Measurements from ENCODE around the gene FAM234A. TPM values are rescaled to one million over a fixed set of nuclear protein-coding genes. Genes with fewer than 3 reads are reported as not detected.
"Not testable (repeated sequence)": the region's sequence is repeated elsewhere in the genome, so short reads cannot be mapped to it uniquely, and the experiment has no call there.

FAM234A gene
- 37.1 TPM for total RNA-seq

GRCh38 chr16:234468-235305, at the start of gene FAM234A:
Gene FAM234A (plus strand): TSS chr16:234821. CDS start chr16:254414, 19,593 bp downstream.
- peak; percentile 93 for DNase-seq

- no peak for DNase-seq
Observed at GRCh38 chr16:185213-185612, 49.4 kb upstream of the FAM234A start.

GRCh38 chr16:185691-186090, 48.9 kb upstream of the FAM234A start:
- no peak for DNase-seq

GRCh38 chr16:187330-187729, 47.3 kb upstream of the FAM234A start:
- DNase-seq: no peak

- DNase-seq: no peak
Observed at GRCh38 chr16:188674-189073, 45.9 kb upstream of the FAM234A start.

GRCh38 chr16:189604-190186, 44.9 kb upstream of the FAM234A start:
- DNase-seq: no peak

- no peak for DNase-seq
Observed at GRCh38 chr16:191831-192230, 42.8 kb upstream of the FAM234A start.

GRCh38 chr16:192686-193085, 41.9 kb upstream of the FAM234A start:
- DNase-seq: no peak

- DNase-seq: no peak
Observed at GRCh38 chr16:193441-193840, 41.2 kb upstream of the FAM234A start.

- DNase-seq: no peak
Observed at GRCh38 chr16:194516-194915, 40.1 kb upstream of the FAM234A start.

- DNase-seq: no peak
Observed at GRCh38 chr16:200388-200787, 34.2 kb upstream of the FAM234A start.

- no peak for DNase-seq
Observed at GRCh38 chr16:203246-203645, 31.4 kb upstream of the FAM234A start.

- not testable (repeated sequence) for DNase-seq
Observed at GRCh38 chr16:204046-204445, 30.6 kb upstream of the FAM234A start.

- not testable (repeated sequence) for DNase-seq
Observed at GRCh38 chr16:209359-209758, 25.3 kb upstream of the FAM234A start.

- DNase-seq: not testable (repeated sequence)
Observed at GRCh38 chr16:211631-212180, 22.9 kb upstream of the FAM234A start.

- no peak for DNase-seq
Observed at GRCh38 chr16:212999-213398, 21.6 kb upstream of the FAM234A start.

- DNase-seq: no peak
Observed at GRCh38 chr16:220021-220420, 14.6 kb upstream of the FAM234A start.

GRCh38 chr16:228151-228851, 6.3 kb upstream of the FAM234A start:
- DNase-seq: no peak

GRCh38 chr16:228852-229730, 5.5 kb upstream of the FAM234A start, which contains the start of gene LUC7L:
Gene LUC7L (minus strand): TSS chr16:229449. CDS start chr16:229339, 110 bp downstream.
- peak; percentile 86 for DNase-seq

GRCh38 chr16:229731-230281, 4.8 kb upstream of the FAM234A start:
- no peak for DNase-seq

- not testable (repeated sequence) for DNase-seq
Observed at GRCh38 chr16:230351-230750, 4.3 kb upstream of the FAM234A start.

Measured in skin of body (tissue), 2 donors.